AG10803 (cell line): ENCODE results near the gene PCCA.
"Not testable (repeated sequence)": the region's sequence is repeated elsewhere in the genome, so short reads cannot be mapped to it uniquely, and the experiment has no call there.

Source experiments
- DNase-seq: peaks from one replicate; pipeline ENCODE4 v3.0.0; 2010; ENCODE audit warnings: low read depth
- H3K4me3 ChIP-seq: 2 replicates; pipeline ENCODE4 v1.5.1; 2011; ENCODE audit warnings: mild to moderate bottlenecking, low read length, control low read depth
- TF ChIP-seq, protein P1 (sequence below): conservative IDR thresholded peaks from 2 replicates; pipeline ENCODE4 v1.5.1; 2011; ENCODE audit warnings: mild to moderate bottlenecking, low read length, control low read depth, inconsistent platforms

PCCA gene

GRCh38 chr13:100146534-100146933, 57.6 kb downstream of the PCCA start:
- TF ChIP-seq, protein P1, sequence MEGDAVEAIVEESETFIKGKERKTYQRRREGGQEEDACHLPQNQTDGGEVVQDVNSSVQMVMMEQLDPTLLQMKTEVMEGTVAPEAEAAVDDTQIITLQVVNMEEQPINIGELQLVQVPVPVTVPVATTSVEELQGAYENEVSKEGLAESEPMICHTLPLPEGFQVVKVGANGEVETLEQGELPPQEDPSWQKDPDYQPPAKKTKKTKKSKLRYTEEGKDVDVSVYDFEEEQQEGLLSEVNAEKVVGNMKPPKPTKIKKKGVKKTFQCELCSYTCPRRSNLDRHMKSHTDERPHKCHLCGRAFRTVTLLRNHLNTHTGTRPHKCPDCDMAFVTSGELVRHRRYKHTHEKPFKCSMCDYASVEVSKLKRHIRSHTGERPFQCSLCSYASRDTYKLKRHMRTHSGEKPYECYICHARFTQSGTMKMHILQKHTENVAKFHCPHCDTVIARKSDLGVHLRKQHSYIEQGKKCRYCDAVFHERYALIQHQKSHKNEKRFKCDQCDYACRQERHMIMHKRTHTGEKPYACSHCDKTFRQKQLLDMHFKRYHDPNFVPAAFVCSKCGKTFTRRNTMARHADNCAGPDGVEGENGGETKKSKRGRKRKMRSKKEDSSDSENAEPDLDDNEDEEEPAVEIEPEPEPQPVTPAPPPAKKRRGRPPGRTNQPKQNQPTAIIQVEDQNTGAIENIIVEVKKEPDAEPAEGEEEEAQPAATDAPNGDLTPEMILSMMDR: no peak
- no peak overlapping the region for H3K4me3 ChIP-seq
- no peak for DNase-seq

DNA sequence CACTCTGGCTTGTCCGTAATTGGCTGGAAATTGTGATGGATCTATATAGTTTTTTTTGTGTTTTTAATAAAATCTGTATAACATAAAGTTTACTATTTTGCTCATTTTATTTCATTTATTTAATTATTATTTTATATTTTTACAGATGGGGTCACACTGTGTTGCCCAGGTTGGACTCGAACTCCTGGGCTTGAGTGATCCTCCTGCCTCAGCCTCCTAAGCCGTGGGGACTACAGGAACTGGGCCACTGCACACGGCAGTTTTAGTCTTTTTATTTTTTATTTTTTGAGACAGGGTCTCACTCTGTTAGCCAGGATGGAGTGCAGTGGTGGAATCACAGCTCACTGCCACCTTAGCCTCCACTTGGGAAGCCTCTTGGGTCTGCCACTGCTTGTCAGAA, 58.9 kb downstream of the PCCA start:
- no peak for DNase-seq
- H3K4me3 ChIP-seq: no peak overlapping the region
- TF ChIP-seq, protein P1: no peak

DNA sequence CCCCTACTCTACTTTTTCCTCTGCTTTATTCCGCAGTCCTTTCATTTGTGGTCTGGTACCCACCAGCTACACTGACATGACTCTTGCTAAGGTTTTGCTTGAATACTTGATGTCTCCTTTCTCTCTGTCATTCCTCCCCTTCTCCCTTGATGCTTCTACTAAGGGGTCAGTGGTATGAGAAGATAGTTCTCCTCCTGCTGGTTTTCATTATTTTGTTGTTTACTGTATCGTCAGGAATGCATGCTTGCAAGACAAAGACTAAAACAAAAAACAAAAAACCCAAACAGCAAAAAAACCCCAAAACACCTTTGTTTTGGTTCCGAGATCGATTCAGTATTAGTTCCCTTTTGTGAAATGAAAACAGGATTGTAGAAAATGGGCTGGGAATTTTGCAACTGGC, 59.5 kb downstream of the PCCA start:
- DNase-seq: no peak
- no peak overlapping the region for H3K4me3 ChIP-seq
- TF ChIP-seq, protein P1: no peak

DNA sequence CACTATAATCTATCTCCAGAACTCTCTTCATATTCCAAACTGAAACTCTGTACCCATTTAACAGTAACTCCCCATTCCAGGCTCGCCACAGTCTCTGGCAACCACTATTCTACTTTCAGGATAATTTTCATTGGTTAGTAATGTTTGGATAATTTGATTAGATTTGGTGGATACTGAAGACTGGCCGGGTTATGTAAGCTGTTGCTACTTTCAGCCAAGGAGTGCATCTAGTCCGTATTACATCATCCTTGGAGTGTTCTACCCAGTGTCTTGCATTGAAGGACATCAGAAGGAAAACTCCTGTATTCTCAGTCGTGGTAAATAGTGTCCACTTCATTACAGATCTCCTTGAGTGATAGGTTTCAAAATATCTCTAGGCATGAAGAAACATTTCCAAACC, 60.5 kb downstream of the PCCA start:
- TF ChIP-seq, protein P1: no peak
- peak; percentile 28 for DNase-seq
- no peak overlapping the region for H3K4me3 ChIP-seq

GRCh38 chr13:100150711-100151110, 61.8 kb downstream of the PCCA start:
- not testable (repeated sequence) for H3K4me3 ChIP-seq, DNase-seq

GRCh38 chr13:100154842-100155416, 66.0 kb downstream of the PCCA start:
- DNase-seq: no peak
- TF ChIP-seq, protein P1: no peak
- no peak overlapping the region for H3K4me3 ChIP-seq

- TF ChIP-seq, protein P1: no peak
- DNase-seq: peak; percentile 49
- H3K4me3 ChIP-seq: no peak overlapping the region
Observed at GRCh38 chr13:100156788-100157187, 67.9 kb downstream of the PCCA start.

DNA sequence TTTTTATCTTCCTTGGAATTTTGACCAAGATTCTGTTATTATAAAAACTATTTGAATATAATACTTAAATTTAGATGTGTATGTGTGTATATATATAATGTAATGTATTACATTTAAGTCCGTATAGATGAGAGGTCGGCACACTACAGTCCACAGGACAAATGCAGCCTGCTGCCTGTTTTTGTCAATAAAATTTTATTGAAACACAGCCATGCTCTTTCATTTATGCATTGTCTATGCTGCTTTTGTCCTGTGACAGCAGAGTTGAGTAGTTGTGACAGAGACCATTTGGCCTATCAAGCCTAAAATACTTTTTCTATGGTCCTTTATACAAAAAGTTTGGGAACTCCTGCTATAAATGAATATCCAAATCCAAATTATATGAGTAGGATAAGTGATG, 69.7 kb downstream of the PCCA start:
- TF ChIP-seq, protein P1: no peak
- DNase-seq: no peak
- no peak overlapping the region for H3K4me3 ChIP-seq
